Upper lobe of right lung (tissue), 1 donor: ENCODE results near the gene DUXB. TPM values are rescaled to one million over a fixed set of nuclear protein-coding genes. Genes with fewer than 3 reads are reported as not detected.
A peak's percentile ranks its signal among the peaks of the same experiment; 100 is the strongest.

Experiments
- ATAC-seq: fragments of 200-7000 bp; cut with Tn5 transposase; one replicate; pipeline ENCODE4 v1.9.1; 2020; ENCODE audit warnings: mild to moderate bottlenecking, moderate library complexity
- DNase-seq: peaks from one replicate; pipeline ENCODE4 v3.0.0-alpha.2; 2020
- H3K27ac ChIP-seq: fragments of 200-600 bp; one replicate; pipeline ENCODE4 v1.8.0; 2022
- H3K27me3 ChIP-seq: fragments of 200-600 bp; one replicate; pipeline ENCODE4 v1.8.0; 2022; ENCODE audit warnings: mild to moderate bottlenecking
- H3K36me3 ChIP-seq: fragments of 200-600 bp; one replicate; pipeline ENCODE4 v1.8.0; 2022
- H3K4me1 ChIP-seq: fragments of 200-600 bp; one replicate; pipeline ENCODE4 v1.8.0; 2022
- H3K4me3 ChIP-seq: fragments of 200-600 bp; one replicate; pipeline ENCODE4 v1.8.0; 2022; ENCODE audit warnings: mild to moderate bottlenecking
- H3K9me3 ChIP-seq: fragments of 200-600 bp; one replicate; pipeline ENCODE4 v1.8.0; 2022
- CTCF ChIP-seq: fragments of 200-600 bp; IDR thresholded peaks from one replicate; pipeline ENCODE4 v1.8.0; 2022; ENCODE audit warnings: antibody characterized with exemption
- intact Hi-C: fragments of 100-400 bp; cut with DNase I; formaldehyde crosslinking; loops from one replicate; pipeline ENCODE4 v1.11.0; 2022
- total RNA-seq: library from RNA; stranded (reverse); fragmentation: NEBNext Ultra II Directional; extraction: Animal tissue kit (Norgen Biotek cat#: 25700); gene quantifications from one replicate; pipeline ENCODE4 v1.2.1, GENCODE V29; 2021
- donor health status: DM: no; HTN: yes; CAD: no; lungs with severe emphysema.

Gene DUXB
- total RNA-seq, 1 donor from 2014 or later = not detected

- no peaks in the 10 kb centered on the region for H3K4me1 ChIP-seq
- no peaks in the 10 kb centered on the region for H3K27me3 ChIP-seq
- no peak for DNase-seq
- H3K36me3 ChIP-seq = peaks cover 63% of the 10 kb centered on the region
- no peak for TF ChIP-seq CTCF
- intact Hi-C loops = no loop called here
- no peak for ATAC-seq
- no peak overlapping the region for H3K4me3 ChIP-seq
- H3K9me3 ChIP-seq = no peaks in the 10 kb centered on the region
- no peak overlapping the region for H3K27ac ChIP-seq
Observed at GRCh38 chr16:75660321-75660720, 40.9 kb downstream of the DUXB start.

- TF ChIP-seq CTCF = no peak
- Histone ChIP-seq H3K27me3 (no peaks in the 10 kb centered on the region), H3K9me3 (no peaks in the 10 kb centered on the region), H3K4me3 (no peak overlapping the region), H3K27ac (no peak overlapping the region), H3K36me3 (peaks cover 76% of the 10 kb centered on the region), H3K4me1 (peaks cover 6% of the 10 kb centered on the region)
- DNase-seq = no peak
- ATAC-seq = no peak
- intact Hi-C loops = no loop called here
Observed at GRCh38 chr16:75658175-75658574, 43.1 kb downstream of the DUXB start.

- Histone ChIP-seq H3K27me3 (no peaks in the 10 kb centered on the region), H3K4me1 (peaks cover 36% of the 10 kb centered on the region), H3K4me3 (no peak overlapping the region), H3K36me3 (peaks cover 49% of the 10 kb centered on the region), H3K9me3 (no peaks in the 10 kb centered on the region), H3K27ac (no peak overlapping the region)
- ATAC-seq (no peak), DNase-seq (no peak)
- intact Hi-C loops = no loop called here
- no peak for TF ChIP-seq CTCF
Observed at GRCh38 chr16:75653922-75654321, 47.3 kb downstream of the DUXB start.

- peaks cover 54% of the 10 kb centered on the region for H3K4me1 ChIP-seq
- H3K9me3 ChIP-seq = no peaks in the 10 kb centered on the region
- ATAC-seq = peak; percentile 77
- no peaks in the 10 kb centered on the region for H3K27me3 ChIP-seq
- H3K36me3 ChIP-seq = peaks cover 20% of the 10 kb centered on the region
- peak; percentile 91 for DNase-seq
- H3K27ac ChIP-seq = peak overlapping the region; percentile 97
- intact Hi-C loops = no loop called here
- H3K4me3 ChIP-seq = peak overlapping the region; percentile 98
- TF ChIP-seq CTCF = no peak
Observed at GRCh38 chr16:75648265-75649076, 52.8 kb downstream of the DUXB start.

GRCh38 chr16:75647492-75648264 is 53.6 kb downstream of the DUXB start, which contains the start of the genes KARS1 and TERF2IP:
KARS1 (minus strand) TSS chr16:75647665; CDS start chr16:75647639, 26 bp downstream.
TERF2IP (plus strand) TSS chr16:75647773; CDS start chr16:75647883, 110 bp downstream.
- peak; percentile 98 for ATAC-seq
- TF ChIP-seq CTCF = no peak

More at GRCh38 chr16:75647492-75648264, 53.6 kb downstream of the DUXB start, which contains the start of the genes KARS1 and TERF2IP:
- intact Hi-C loops = no loop called here
- H3K4me3 ChIP-seq = peak within 1 kb of the TSS; percentile 98
- H3K4me1 ChIP-seq = peaks cover 46% of the 10 kb centered on the region
- peak within 1 kb of the TSS; percentile 97 for H3K27ac ChIP-seq
- peaks cover 24% of the 10 kb centered on the region for H3K36me3 ChIP-seq
- H3K27me3 ChIP-seq = no peaks in the 10 kb centered on the region
- no peaks in the 10 kb centered on the region for H3K9me3 ChIP-seq
- peak; percentile 96 for DNase-seq
